Spleen (tissue), 11 donors: ENCODE results near the gene SEC23IP. TPM values are rescaled to one million over a fixed set of nuclear protein-coding genes. Genes with fewer than 3 reads are reported as not detected.
"Not testable (repeated sequence)": the region's sequence is repeated elsewhere in the genome, so short reads cannot be mapped to it uniquely, and the experiment has no call there.

ENCODE experiments used
- DNase-seq: peaks from one replicate; pipeline ENCODE4 v3.0.0-alpha.2; 2020
- H3K27ac ChIP-seq, 8 donors: fragments of 200-600 bp; sonication (generic) in 7 of 8; 1 replicate in 4 of 8; 2 replicates in 4 of 8; pipeline versions ENCODE4 v1.5.0 to v1.8.0; 2016 to 2021; ENCODE audit warnings: inconsistent platforms in 4 of 8, mild to moderate bottlenecking in 4 of 8, moderate library complexity in 1 of 8
- H3K27me3 ChIP-seq, 7 donors: fragments of 200-600 bp; sonication (generic) in 6 of 7; replicated peaks in 1 of 7; 1 replicate in 4 of 7; 2 replicates in 3 of 7; pipeline versions ENCODE4 v1.5.0 to v1.8.0; 2016 to 2021; ENCODE audit warnings: inconsistent platforms in 3 of 7, mild to moderate bottlenecking in 1 of 7
- H3K36me3 ChIP-seq, 6 donors: fragments of 200-600 bp; sonication (generic) in 5 of 6; 1 replicate in 4 of 6; 2 replicates in 2 of 6; pipeline versions ENCODE4 v1.5.0 to v1.8.0; 2016 to 2021; ENCODE audit warnings: inconsistent platforms in 2 of 6
- H3K4me1 ChIP-seq, 6 donors: fragments of 200-600 bp; sonication (generic) in 5 of 6; 1 replicate in 3 of 6; 2 replicates in 3 of 6; pipeline versions ENCODE4 v1.5.0 to v1.8.0; 2016 to 2021; ENCODE audit warnings: inconsistent platforms in 3 of 6
- H3K4me3 ChIP-seq, 8 donors: fragments of 200-600 bp; sonication (generic) in 7 of 8; 1 replicate in 4 of 8; 2 replicates in 4 of 8; pipeline versions ENCODE4 v1.5.0 to v1.8.0; 2016 to 2021; ENCODE audit warnings: inconsistent platforms in 4 of 8, mild to moderate bottlenecking in 4 of 8, moderate library complexity in 2 of 8
- H3K9me3 ChIP-seq, 8 donors: fragments of 200-600 bp; sonication (generic) in 7 of 8; 1 replicate in 4 of 8; 2 replicates in 4 of 8; pipeline versions ENCODE4 v1.5.0 to v1.8.0; 2016 to 2021; ENCODE audit warnings: inconsistent platforms in 4 of 8
- CTCF ChIP-seq, 11 experiments: fragments of 200-600 bp in 7 of 11; fragments of 450-650 bp in 4 of 11; sonication (generic) in 4 of 11; IDR thresholded peaks in 8 of 11; conservative IDR thresholded peaks in 3 of 11; 1 replicate in 7 of 11; 2 replicates in 4 of 11; pipeline versions ENCODE4 v1.4.0 to v1.8.0; 2016 to 2021; ENCODE audit warnings: antibody characterized with exemption in 11 of 11, inconsistent platforms in 4 of 11, mild to moderate bottlenecking in 1 of 11
- POLR2A ChIP-seq, 3 donors: fragments of 450-650 bp; IDR thresholded peaks; one replicate each; pipeline ENCODE4 v1.5.1; 2017; ENCODE audit warnings: antibody characterized with exemption in 3 of 3, mild to moderate bottlenecking in 1 of 3
- POLR2AphosphoS5 ChIP-seq, 3 donors: sonication (generic); formaldehyde crosslinking; IDR thresholded peaks; one replicate each; pipeline ENCODE4 v1.5.1; 2017; ENCODE audit warnings: antibody characterized with exemption in 3 of 3
- WGBS, 5 donors: extraction: QIAGEN DNeasy Blood & Tissue Kit in 3 of 5; methylation state at CpG; one replicate each; pipeline versions ENCODE4 v1.1.5 to v1.1.7; 2013 to 2018; 5-methylcytosine and 5-hydroxymethylcytosine counted together
- intact Hi-C: fragments of 100-400 bp; cut with DNase I; formaldehyde crosslinking; loops from one replicate; pipeline ENCODE4 v1.15.0; 2023; ENCODE audit warnings: low total_unique reads
- polyA plus RNA-seq, 3 donors: library from polyadenylated mRNA; stranded (reverse); fragments of 200-250 nt; gene quantifications; one replicate each; pipeline ENCODE4 v1.2.1, GENCODE V29; 2013
- total RNA-seq, 7 donors: library from RNA; depleted of rRNA in 3 of 7; stranded (reverse); fragments of >200 nt in 3 of 7; fragmentation: NEBNext Ultra II Directional in 4 of 7; extraction: Animal tissue kit (Norgen Biotek cat#: 25700) in 4 of 7; gene quantifications; one replicate each; pipeline versions ENCODE4 v1.1.0 to v1.2.1, GENCODE V29; 2016 to 2021
- donor health status: healthy with polysubstance abuse.
- donor health status: DM: no; HTN: no; CAD: no; lungs with moderate emphysema.
- donor health status: DM: no; HTN: no; CAD: no.
- donor health status: Bipolar disorder and iron deficiency.
- donor health status: healthy.
- donor health status: DM: no; HTN: no; CAD: no.
- donor health status: DM: yes; HTN: yes; CAD: no.

SEC23IP gene
- total and polyA plus RNA-seq, 10 donors: 6.8 to 59.9 (median 33.8) TPM

- no peaks in the 10 kb centered on the region for H3K27me3 ChIP-seq
- 68 to 79% (median 70%) methylated on average over 1 of the region's 1 CpG for WGBS, 5 donors
- peaks cover 0 to 14% (median 9%) of the 10 kb centered on the region in 8 donors for H3K9me3 ChIP-seq
- intact Hi-C loops: no loop called here
- H3K4me3 ChIP-seq: no peak overlapping the region
- TF ChIP-seq CTCF (IDR thresholded peaks at IDR 0.05 in 8 of 11, conservative IDR thresholded peaks at IDR 0.05 in 3 of 11) (no peak), POLR2A (IDR thresholded peaks at IDR 0.05) (no peak), POLR2AphosphoS5 (IDR thresholded peaks at IDR 0.05) (no peak)
- H3K36me3 ChIP-seq: peaks cover 0 to 22% (median 4%) of the 10 kb centered on the region in 6 donors
- peaks cover 0 to 76% (median 32%) of the 10 kb centered on the region in 6 donors for H3K4me1 ChIP-seq
- DNase-seq: no peak
- no peak overlapping the region for H3K27ac ChIP-seq
These were observed 30.0 kb upstream of the SEC23IP start for GRCh38 chr10:119862524-119862923.

GRCh38 chr10:119863951-119864565 is 28.5 kb upstream of the SEC23IP start:
- no peak for TF ChIP-seq POLR2AphosphoS5 (IDR thresholded peaks at IDR 0.05)
- no peak for TF ChIP-seq CTCF (IDR thresholded peaks at IDR 0.05 in 8 of 11, conservative IDR thresholded peaks at IDR 0.05 in 3 of 11)
- no peak for TF ChIP-seq POLR2A (IDR thresholded peaks at IDR 0.05)
- intact Hi-C loops: no loop called here
- Histone ChIP-seq H3K9me3 (peaks cover 0 to 14% (median 9%) of the 10 kb centered on the region in 8 donors), H3K4me3 (no peak overlapping the region), H3K36me3 (peaks cover 0 to 13% (median 0%) of the 10 kb centered on the region in 6 donors), H3K4me1 (peaks cover 2 to 89% (median 43%) of the 10 kb centered on the region in 6 donors), H3K27ac (peak overlapping the region in 4 of 8 donors; percentile 13 to 71 (median 29)), H3K27me3 (no peaks in the 10 kb centered on the region)
- no peak for DNase-seq
- WGBS, 5 donors: 28 to 49% (median 39%) methylated on average over 3 to 4 of the region's 4 CpGs

- intact Hi-C loops: no loop called here
- TF ChIP-seq POLR2A (IDR thresholded peaks at IDR 0.05): no peak
- TF ChIP-seq CTCF (IDR thresholded peaks at IDR 0.05 in 8 of 11, conservative IDR thresholded peaks at IDR 0.05 in 3 of 11): no peak
- TF ChIP-seq POLR2AphosphoS5 (IDR thresholded peaks at IDR 0.05): no peak
- 89 to 97% (median 94%) methylated on average over 6 of the region's 6 CpGs for WGBS, 5 donors
- DNase-seq: no peak
- Histone ChIP-seq H3K36me3 (peaks cover 0 to 13% (median 0%) of the 10 kb centered on the region in 6 donors), H3K4me3 (no peak overlapping the region), H3K27ac (no peak overlapping the region), H3K4me1 (peaks cover 7 to 89% (median 51%) of the 10 kb centered on the region in 6 donors), H3K27me3 (no peaks in the 10 kb centered on the region), H3K9me3 (peaks cover 0 to 14% (median 9%) of the 10 kb centered on the region in 8 donors)
These were observed 26.8 kb upstream of the SEC23IP start for GRCh38 chr10:119865699-119866240.

GRCh38 chr10:119867317-119867716 is 25.2 kb upstream of the SEC23IP start:
- Histone ChIP-seq H3K27me3 (no peaks in the 10 kb centered on the region), H3K27ac (no peak overlapping the region), H3K9me3 (peaks cover 0 to 14% (median 9%) of the 10 kb centered on the region in 8 donors), H3K4me3 (no peak overlapping the region), H3K36me3 (peaks cover 0 to 6% (median 0%) of the 10 kb centered on the region in 6 donors), H3K4me1 (peaks cover 17 to 87% (median 52%) of the 10 kb centered on the region in 6 donors)
- no peak for DNase-seq
- intact Hi-C loops: no loop called here
- 82 to 92% (median 88%) methylated on average over 7 of the region's 7 CpGs for WGBS, 5 donors
- TF ChIP-seq POLR2A (IDR thresholded peaks at IDR 0.05) (no peak), CTCF (IDR thresholded peaks at IDR 0.05 in 8 of 11, conservative IDR thresholded peaks at IDR 0.05 in 3 of 11) (no peak), POLR2AphosphoS5 (IDR thresholded peaks at IDR 0.05) (no peak)

- intact Hi-C loops, H3K36me3 ChIP-seq: not testable (repeated sequence)
These were observed 23.1 kb upstream of the SEC23IP start for GRCh38 chr10:119869398-119869797.

More at GRCh38 chr10:119869398-119869797, 23.1 kb upstream of the SEC23IP start:
- H3K9me3 ChIP-seq, DNase-seq, H3K27me3 ChIP-seq, H3K4me3 ChIP-seq, H3K27ac ChIP-seq: not testable (repeated sequence)
- peaks cover 23 to 87% (median 57%) of the 10 kb centered on the region in 6 donors for H3K4me1 ChIP-seq
- 83 to 92% (median 85%) methylated on average over 4 of the region's 4 CpGs for WGBS, 5 donors
